C4-2B (cell line): ENCODE measurements around the gene COIL.

Source experiments
- CTCF ChIP-seq: fragments of 450-650 bp; conservative IDR thresholded peaks from 2 replicates; pipeline ENCODE4 v1.5.1; 2017; ENCODE audit warnings: mild to moderate bottlenecking
- ZFX ChIP-seq: fragments of 450-650 bp; IDR thresholded peaks from 2 replicates; pipeline ENCODE4 v1.6.1; 2017

GRCh38 chr17:56978441-56979090 lies 17.7 kb upstream of the COIL start:
- TF ChIP-seq CTCF (no peak), ZFX (no peak)
